Measurements from ENCODE around the gene ARHGAP25. TPM values are rescaled to one million over a fixed set of nuclear protein-coding genes. Genes with fewer than 3 reads are reported as not detected.
A peak's percentile ranks its signal among the peaks of the same experiment; 100 is the strongest.

ARHGAP25 gene
- total and polyA plus RNA-seq, 7 donors = 1.1 to 4.8 (median 1.9) TPM

GRCh38 chr2:68839260-68839833, 104.7 kb downstream of the ARHGAP25 start:
- Histone ChIP-seq H3K27ac (no peak overlapping the region), H3K9me3 (no peaks in the 10 kb centered on the region), H3K27me3 (ENCODE audit: insufficient read depth in 3 of 3, low read length in 2 of 3) (no peaks in the 10 kb centered on the region), H3K4me1 (no peaks in the 10 kb centered on the region), H3K4me3 (no peak overlapping the region), H3K36me3 (ENCODE audit: insufficient read depth in 1 of 2, low read depth in 1 of 2) (no peaks in the 10 kb centered on the region)
- peak; percentile 28 for TF ChIP-seq CTCF (IDR thresholded peaks at IDR 0.05)
- DNase-seq (no peak), ATAC-seq (no peak)
- 86 to 89% (median 88%) methylated on average over 2 of the region's 2 CpGs for WGBS, 3 donors
- intact Hi-C loops (cut with DNase I) = loop anchor here in 1 of 2 donors (5.0 kb wide), 1 partner anchor 87 kb away; no protein-coding TSS in a partner anchor

- Histone ChIP-seq H3K4me3 (no peak overlapping the region), H3K4me1 (no peaks in the 10 kb centered on the region), H3K9me3 (no peaks in the 10 kb centered on the region), H3K27ac (no peak overlapping the region), H3K36me3 (ENCODE audit: insufficient read depth in 1 of 2, low read depth in 1 of 2) (no peaks in the 10 kb centered on the region), H3K27me3 (ENCODE audit: insufficient read depth in 3 of 3, low read length in 2 of 3) (peaks cover 0 to 7% (median 0%) of the 10 kb centered on the region in 3 donors)
- WGBS, 3 donors = 83 to 87% (median 84%) methylated on average over 2 of the region's 2 CpGs
- ATAC-seq (no peak), DNase-seq (no peak)
- intact Hi-C loops (cut with DNase I) = no loop called here
- TF ChIP-seq CTCF (IDR thresholded peaks at IDR 0.05) = no peak
These were observed 110.4 kb downstream of the ARHGAP25 start for GRCh38 chr2:68845043-68845442.

GRCh38 chr2:68846091-68846490, 111.5 kb downstream of the ARHGAP25 start:
- intact Hi-C loops (cut with DNase I) = no loop called here
- Histone ChIP-seq H3K4me3 (no peak overlapping the region), H3K36me3 (ENCODE audit: insufficient read depth in 1 of 2, low read depth in 1 of 2) (no peaks in the 10 kb centered on the region), H3K4me1 (no peaks in the 10 kb centered on the region), H3K27ac (no peak overlapping the region), H3K27me3 (ENCODE audit: insufficient read depth in 3 of 3, low read length in 2 of 3) (peaks cover 0 to 7% (median 0%) of the 10 kb centered on the region in 3 donors), H3K9me3 (no peaks in the 10 kb centered on the region)
- TF ChIP-seq CTCF (IDR thresholded peaks at IDR 0.05) = no peak
- ATAC-seq (no peak), DNase-seq (no peak)
- 39 to 53% (median 41%) methylated on average over 3 of the region's 3 CpGs for WGBS, 3 donors

GRCh38 chr2:68847751-68848150, 113.1 kb downstream of the ARHGAP25 start:
- ATAC-seq (no peak), DNase-seq (no peak)
- intact Hi-C loops (cut with DNase I) = no loop called here
- Histone ChIP-seq H3K36me3 (ENCODE audit: insufficient read depth in 1 of 2, low read depth in 1 of 2) (no peaks in the 10 kb centered on the region), H3K27ac (no peak overlapping the region), H3K4me3 (no peak overlapping the region), H3K27me3 (ENCODE audit: insufficient read depth in 3 of 3, low read length in 2 of 3) (peaks cover 0 to 7% (median 0%) of the 10 kb centered on the region in 3 donors), H3K9me3 (no peaks in the 10 kb centered on the region), H3K4me1 (no peaks in the 10 kb centered on the region)
- TF ChIP-seq CTCF (IDR thresholded peaks at IDR 0.05) = no peak

GRCh38 chr2:68849579-68850030, 115.0 kb downstream of the ARHGAP25 start:
- Histone ChIP-seq H3K9me3 (no peaks in the 10 kb centered on the region), H3K27ac (no peak overlapping the region), H3K4me3 (no peak overlapping the region), H3K27me3 (ENCODE audit: insufficient read depth in 3 of 3, low read length in 2 of 3) (peaks cover 0 to 7% (median 0%) of the 10 kb centered on the region in 3 donors), H3K4me1 (no peaks in the 10 kb centered on the region), H3K36me3 (ENCODE audit: insufficient read depth in 1 of 2, low read depth in 1 of 2) (no peaks in the 10 kb centered on the region)
- intact Hi-C loops (cut with DNase I) = no loop called here
- DNase-seq (no peak), ATAC-seq (no peak)
- TF ChIP-seq CTCF (IDR thresholded peaks at IDR 0.05) = no peak
- WGBS, 3 donors = 64 to 82% (median 74%) methylated on average over 4 of the region's 4 CpGs
